Activated T-helper 2 cell treated with anti-CD3 and anti-CD28 coated beads, Interferon-gamma antibody, Interleukin-2, Interleukin-4, amounts not matched to agents 10 μg/mL and 5 μg/mL and 100 μg/mL, durations not matched to agents 14 hours and 24 hours and 36 hours (primary cell): Measurements from ENCODE around the gene ATXN7L1. TPM values are rescaled to one million over a fixed set of nuclear protein-coding genes. Genes with fewer than 3 reads are reported as not detected.

Experiments
- DNase-seq: peaks from one replicate; pipeline ENCODE4 v3.0.0; 2021; ENCODE audit warnings: low spot score
- H3K27ac Mint-ChIP-seq: one replicate; pipeline ENCODE4 v1.8.0; 2021; ENCODE audit warnings: mixed read lengths
- H3K27me3 Mint-ChIP-seq: one replicate; pipeline ENCODE4 v1.8.0; 2021; ENCODE audit warnings: low read depth, mixed read lengths
- H3K36me3 Mint-ChIP-seq: one replicate; pipeline ENCODE4 v1.8.0; 2021; ENCODE audit warnings: low read depth, mixed read lengths
- H3K4me1 Mint-ChIP-seq: one replicate; pipeline ENCODE4 v1.8.0; 2021; ENCODE audit warnings: low read depth, mixed read lengths
- H3K4me3 Mint-ChIP-seq: one replicate; pipeline ENCODE4 v1.8.0; 2021; ENCODE audit warnings: low read depth, mild to moderate bottlenecking, moderate library complexity, mixed read lengths
- H3K9me3 Mint-ChIP-seq: one replicate; pipeline ENCODE4 v1.8.0; 2021; ENCODE audit warnings: mixed read lengths
- intact Hi-C: fragments of 100-400 bp; cut with micrococcal nuclease; formaldehyde crosslinking; loops from one replicate; pipeline ENCODE4 v1.15.1; 2023
- total RNA-seq: library from RNA; stranded (reverse); gene quantifications from 2 replicates; pipeline ENCODE4 v1.2.3, GENCODE V29; 2022

Gene ATXN7L1
- total RNA-seq, 1 donor from 2014 or later: 12.4 TPM

GRCh38 chr7:105559926-105560325, 316.5 kb downstream of the ATXN7L1 start:
- H3K9me3 Mint-ChIP-seq: no peaks in the 10 kb centered on the region
- no peak for DNase-seq
- peaks cover 46% of the 10 kb centered on the region for H3K36me3 Mint-ChIP-seq
- intact Hi-C loops: no loop called here
- H3K4me3 Mint-ChIP-seq: no peak overlapping the region
- H3K4me1 Mint-ChIP-seq: no peaks in the 10 kb centered on the region
- no peaks in the 10 kb centered on the region for H3K27me3 Mint-ChIP-seq
- H3K27ac Mint-ChIP-seq: no peak overlapping the region

Other genes starting within 250 kb of the ATXN7L1 start
- 0.80 and 0.98 TPM in 2 replicates for gene CDHR3, start 86.7 kb upstream of the ATXN7L1 start, total RNA-seq
- gene SYPL1, start 235.7 kb upstream of the ATXN7L1 start, total RNA-seq: 38.2 and 40.9 TPM in 2 replicates